PC-3 (cell line): ENCODE measurements around the gene TUBA1A. TPM values are rescaled to one million over a fixed set of nuclear protein-coding genes. Genes with fewer than 3 reads are reported as not detected.

ENCODE experiments used
- ATAC-seq: fragments of 200-7000 bp; cut with Tn5 transposase; 2 replicates; pipeline ENCODE4 v1.9.1; 2020; ENCODE audit warnings: mild to moderate bottlenecking, moderate library complexity
- BruUV-seq: library from RNA; stranded (reverse); fragments of 400-500 nt; replicated peaks from 2 replicates; lab custom pipeline; 2021; lab: Mats Ljungman, UMichigan
- CTCF ChIA-PET: fragments of 300-600 bp; sonication (Branson Sonifier 250); formaldehyde crosslinking; loops from one replicate; lab custom pipeline; 2022; ENCODE audit warnings: antibody characterized with exemption; lab: Charles Lee
- POLR2A ChIA-PET: fragments of 300-600 bp; sonication (Branson Sonifier 250); formaldehyde crosslinking; loops from one replicate; lab custom pipeline; 2022; ENCODE audit warnings: antibody characterized with exemption; ENCODE audit not compliant: unreplicated experiment; lab: Charles Lee
- DNase-seq: peaks from one replicate; pipeline ENCODE4 v3.0.0-alpha.2; 2015
- H2AFZ ChIP-seq: fragments of 300-600 bp; sonication (generic); 2 replicates; pipeline ENCODE4 v1.6.0; 2016; ENCODE audit warnings: antibody characterized with exemption, low read length
- H3F3A ChIP-seq: fragments of 300-600 bp; sonication (generic); one replicate; pipeline ENCODE4 v1.6.0; 2017; ENCODE audit warnings: antibody characterized with exemption, low read length, control low read depth, mild to moderate bottlenecking; ENCODE audit not compliant: unreplicated experiment
- H3K27ac ChIP-seq: fragments of 300-600 bp; sonication (generic); 2 replicates; pipeline ENCODE4 v1.5.1; 2016; ENCODE audit warnings: mild to moderate bottlenecking, low read length
- H3K27me3 ChIP-seq: fragments of 300-600 bp; sonication (generic); 2 replicates; pipeline ENCODE4 v1.6.1; 2016; ENCODE audit warnings: low read length, mixed read lengths
- H3K36me3 ChIP-seq: fragments of 300-600 bp; sonication (generic); 2 replicates; pipeline ENCODE4 v1.6.1; 2016; ENCODE audit warnings: low read depth, mixed run types, low read length, mixed read lengths
- H3K4me1 ChIP-seq: fragments of 300-600 bp; sonication (generic); 2 replicates; pipeline ENCODE4 v1.5.1; 2016; ENCODE audit warnings: low read length; ENCODE audit not compliant: insufficient read depth
- H3K4me2 ChIP-seq: fragments of 300-600 bp; sonication (generic); 2 replicates; pipeline ENCODE4 v1.6.0; 2016; ENCODE audit warnings: low read length
- H3K4me3 ChIP-seq: fragments of 300-600 bp; sonication (generic); 2 replicates; pipeline ENCODE4 v1.5.1; 2016; ENCODE audit warnings: mild to moderate bottlenecking, low read length, mixed read lengths
- H3K79me2 ChIP-seq: fragments of 300-600 bp; sonication (generic); 2 replicates; pipeline ENCODE4 v1.6.1; 2017; ENCODE audit warnings: low read length, mixed read lengths
- H3K9ac ChIP-seq: fragments of 300-600 bp; sonication (generic); 2 replicates; pipeline ENCODE4 v1.6.0; 2016; ENCODE audit warnings: mild to moderate bottlenecking, low read length
- H3K9me2 ChIP-seq: fragments of 300-600 bp; sonication (generic); replicated peaks from 2 replicates; pipeline ENCODE4 v1.6.1; 2016; ENCODE audit warnings: mixed run types, low read length, mixed read lengths
- H3K9me3 ChIP-seq: fragments of 300-600 bp; sonication (generic); 2 replicates; pipeline ENCODE4 v1.6.1; 2016; ENCODE audit warnings: low read length, mixed read lengths
- H4K20me1 ChIP-seq: fragments of 300-600 bp; sonication (generic); 2 replicates; pipeline ENCODE4 v1.6.1; 2016; ENCODE audit warnings: low read length, mixed read lengths
- CTCF ChIP-seq: fragments of 300-600 bp; sonication (generic); conservative IDR thresholded peaks from 2 replicates; pipeline ENCODE4 v1.5.1; 2017; ENCODE audit warnings: antibody characterized with exemption, low read depth, mild to moderate bottlenecking, low read length
- EZH2 ChIP-seq: fragments of 300-600 bp; sonication (generic); IDR thresholded peaks from one replicate; pipeline ENCODE4 v1.6.1; 2017; ENCODE audit warnings: antibody characterized with exemption, mild to moderate bottlenecking, low read length; ENCODE audit not compliant: unreplicated experiment
- EZH2phosphoT487 ChIP-seq: fragments of 300-600 bp; sonication (generic); IDR thresholded peaks from 2 replicates; pipeline ENCODE4 v1.6.1; 2018; ENCODE audit warnings: mild to moderate bottlenecking, antibody characterized with exemption, low read length, borderline replicate concordance
- intact Hi-C: fragments of 100-400 bp; cut with micrococcal nuclease; formaldehyde crosslinking; loops from 2 replicates; pipeline ENCODE4 v1.9.0; 2023
- total RNA-seq: library from RNA; depleted of rRNA; stranded (reverse); fragments of >200 nt; gene quantifications from 2 replicates; pipeline ENCODE4 v1.2.3, GENCODE V29; 2014

TUBA1A gene
- total RNA-seq, 1 experiment from 2014 or later: 46.9 TPM

DNA sequence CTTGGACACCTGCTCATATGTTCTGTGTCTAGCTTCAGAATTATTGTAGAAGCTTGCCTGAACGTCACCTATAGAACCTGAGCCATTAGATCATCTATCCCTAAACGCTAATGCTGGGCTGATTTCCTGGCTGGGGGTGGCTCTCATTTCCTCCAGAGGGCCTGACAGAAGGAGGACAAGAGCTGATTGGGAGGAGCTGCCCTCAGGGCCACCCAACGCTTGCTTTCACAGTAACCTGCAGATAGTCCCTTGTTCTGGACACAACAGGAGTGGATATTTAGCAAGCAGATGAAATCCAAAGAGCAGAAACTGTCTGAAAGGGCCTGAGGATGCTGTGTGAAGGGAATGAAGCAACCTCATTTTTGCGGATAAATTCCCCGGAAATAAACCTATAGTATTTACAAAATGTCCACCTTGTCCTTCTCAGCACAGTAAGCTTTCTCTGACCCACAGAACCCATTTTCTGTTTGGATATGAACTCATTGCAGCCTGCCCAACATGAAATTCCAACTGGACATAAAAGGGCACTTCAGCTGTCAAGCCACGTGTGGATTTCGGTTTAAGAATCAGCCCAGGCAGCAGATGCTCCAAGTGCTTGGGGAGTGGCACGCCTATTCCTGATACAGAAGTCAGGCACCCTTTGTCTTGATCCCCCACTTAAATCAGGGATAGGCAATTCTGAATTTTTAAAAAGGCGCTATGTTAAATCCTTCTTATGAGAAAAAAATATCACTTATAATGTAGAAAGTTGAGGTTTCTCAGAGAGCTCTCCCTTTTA lies 43.2 kb upstream of the TUBA1A start:
- no peak for ATAC-seq
- BruUV-seq: no TSS peak
- no peak overlapping the region for H3K27ac ChIP-seq

GRCh38 chr12:49230805-49231194 lies 41.9 kb upstream of the TUBA1A start:
- ChIA-PET POLR2A (no interaction called here), CTCF (no interaction called here)
- Histone ChIP-seq H2AFZ (no peak overlapping the region), H3K4me1 (peaks cover 4% of the 10 kb centered on the region; the same call in 1 of the 2 replicates), H3K9me2 (no peaks in the 10 kb centered on the region), H3K27me3 (no peaks in the 10 kb centered on the region), H3K27ac (no peak overlapping the region), H3K4me3 (no peak overlapping the region), H3K36me3 (no peaks in the 10 kb centered on the region), H4K20me1 (no peaks in the 10 kb centered on the region), H3K4me2 (no peak overlapping the region), H3K9ac (no peak overlapping the region), H3K79me2 (no peaks in the 10 kb centered on the region), H3K9me3 (no peaks in the 10 kb centered on the region), H3F3A (no peaks in the 10 kb centered on the region)
- no TSS peak for BruUV-seq
- TF ChIP-seq EZH2 (no peak), EZH2phosphoT487 (no peak), CTCF (no peak)
- intact Hi-C loops: no loop called here
- DNase-seq (no peak), ATAC-seq (no peak)

More for the DNA sequence above, 43.2 kb upstream of the TUBA1A start:
- H3K27me3 ChIP-seq: no peaks in the 10 kb centered on the region
- TF ChIP-seq EZH2 (no peak), EZH2phosphoT487 (no peak), CTCF (no peak)
- H3K4me2 ChIP-seq: no peak overlapping the region
- intact Hi-C loops: no loop called here
- H3K9me2 ChIP-seq: no peaks in the 10 kb centered on the region
- H4K20me1 ChIP-seq: no peaks in the 10 kb centered on the region
- H3K36me3 ChIP-seq: no peaks in the 10 kb centered on the region
- H3K4me1 ChIP-seq: peaks cover 4% of the 10 kb centered on the region; the same call in 1 of the 2 replicates
- no peak overlapping the region for H3K9ac ChIP-seq
- no peaks in the 10 kb centered on the region for H3F3A ChIP-seq
- H3K4me3 ChIP-seq: no peak overlapping the region
- no peaks in the 10 kb centered on the region for H3K79me2 ChIP-seq
- ChIA-PET CTCF (no interaction called here), POLR2A (no interaction called here)
- no peaks in the 10 kb centered on the region for H3K9me3 ChIP-seq
- no peak for DNase-seq
- no peak overlapping the region for H2AFZ ChIP-seq

DNA sequence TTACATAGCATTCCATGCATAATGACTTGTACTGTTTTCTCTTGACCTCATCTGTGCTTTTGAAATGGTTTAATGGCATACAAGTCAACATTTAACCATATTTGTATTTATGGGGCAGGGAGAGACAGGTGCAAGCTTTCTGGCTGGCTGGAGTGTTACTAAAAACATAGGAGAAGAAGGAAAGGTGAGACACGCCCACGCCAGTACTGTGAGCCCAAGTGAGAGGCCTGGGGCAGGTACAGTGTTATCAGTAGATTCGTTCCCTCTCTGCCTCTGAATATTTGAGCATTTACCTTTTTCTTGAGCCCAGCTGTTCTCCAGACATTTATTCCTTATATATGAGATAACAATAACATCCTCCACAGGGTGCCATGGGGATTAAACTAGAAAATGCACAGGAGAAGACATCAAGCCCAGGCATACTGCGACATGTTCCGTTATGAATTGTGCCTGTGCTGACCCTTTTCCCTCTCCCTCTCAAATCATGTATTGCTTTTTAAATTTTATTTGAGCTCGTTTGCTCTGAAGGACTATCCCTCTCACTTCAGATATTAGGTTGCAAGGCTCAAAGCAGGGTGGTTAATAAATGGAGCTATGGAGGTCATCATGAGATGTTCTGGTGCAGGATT lies 41.4 kb upstream of the TUBA1A start:
- POLR2A ChIA-PET: no interaction called here
- TF ChIP-seq EZH2: no peak
- no peak for TF ChIP-seq EZH2phosphoT487
- TF ChIP-seq CTCF: no peak
- Histone ChIP-seq H3K4me2 (no peak overlapping the region), H3K27me3 (no peaks in the 10 kb centered on the region), H2AFZ (no peak overlapping the region), H3F3A (no peaks in the 10 kb centered on the region), H3K79me2 (no peaks in the 10 kb centered on the region), H3K9ac (no peak overlapping the region), H3K36me3 (no peaks in the 10 kb centered on the region), H3K9me2 (no peaks in the 10 kb centered on the region), H4K20me1 (no peaks in the 10 kb centered on the region), H3K9me3 (no peaks in the 10 kb centered on the region), H3K4me1 (peaks cover 4% of the 10 kb centered on the region; the same call in 1 of the 2 replicates), H3K27ac (no peak overlapping the region), H3K4me3 (no peak overlapping the region)
- BruUV-seq: no TSS peak
- intact Hi-C loops: no loop called here
- DNase-seq (no peak), ATAC-seq (no peak)
- CTCF ChIA-PET: no interaction called here
